Fibroblast of the aortic adventitia (primary cell): Measurements from ENCODE around the gene ZMYND10. TPM values are rescaled to one million over a fixed set of nuclear protein-coding genes. Genes with fewer than 3 reads are reported as not detected.

Experiments
- DNase-seq: peaks from one replicate; pipeline ENCODE4 v3.0.0-alpha.2; 2010; ENCODE audit warnings: low read depth
- H3K4me3 ChIP-seq: 2 replicates; pipeline ENCODE4 v1.5.1; 2011; ENCODE audit warnings: low read depth, mild to moderate bottlenecking, control low read depth, low read length, moderate library complexity
- CTCF ChIP-seq: IDR thresholded peaks from 2 replicates; pipeline ENCODE4 v1.5.1; 2011; ENCODE audit warnings: mild to moderate bottlenecking, low read length, control low read depth, inconsistent platforms; ENCODE audit not compliant: insufficient read depth
- total RNA-seq: library from RNA; depleted of rRNA; stranded (reverse); fragments of >200 nt; gene quantifications from 2 replicates; pipeline ENCODE4 v1.2.3, GENCODE V29; 2012; ENCODE audit warnings: low replicate concordance

Gene ZMYND10
- total RNA-seq, 1 donor, result 0.81 TPM

GRCh38 chr3:50354850-50355249 lies 9.3 kb upstream of the ZMYND10 start:
- no peak overlapping the region for H3K4me3 ChIP-seq
- no peak for TF ChIP-seq CTCF
- no peak for DNase-seq

GRCh38 chr3:50354186-50354764 lies 8.7 kb upstream of the ZMYND10 start:
- DNase-seq, result no peak
- TF ChIP-seq CTCF, result no peak
- no peak overlapping the region for H3K4me3 ChIP-seq

GRCh38 chr3:50353245-50354004 lies 7.9 kb upstream of the ZMYND10 start:
- DNase-seq, result no peak
- TF ChIP-seq CTCF, result no peak

GRCh38 chr3:50352781-50353180 lies 7.2 kb upstream of the ZMYND10 start:
- TF ChIP-seq CTCF, result peak; percentile 30
- peak; percentile 21 for DNase-seq

More at GRCh38 chr3:50353245-50354004, 7.9 kb upstream of the ZMYND10 start:
- no peak overlapping the region for H3K4me3 ChIP-seq

GRCh38 chr3:50351323-50351697 lies 5.8 kb upstream of the ZMYND10 start:
- peak overlapping the region; percentile 98 for H3K4me3 ChIP-seq
- TF ChIP-seq CTCF, result no peak
- no peak for DNase-seq

More at GRCh38 chr3:50352781-50353180, 7.2 kb upstream of the ZMYND10 start:
- no peak overlapping the region for H3K4me3 ChIP-seq

- DNase-seq, result peak; percentile 87
- TF ChIP-seq CTCF, result no peak
- H3K4me3 ChIP-seq, result peak within 1 kb of the TSS; percentile 98
Observed at GRCh38 chr3:50350527-50351322, 5.2 kb upstream of the ZMYND10 start, which contains the start of the genes CYB561D2 and NPRL2. CYB561D2 (plus strand) TSS chr3:50350862; CDS start chr3:50351434, 572 bp downstream. NPRL2 (minus strand) TSS chr3:50350775; CDS start chr3:50350652, 123 bp downstream.
